ENCODE data around the gene CASK.

GRCh38 chrX:41472231-41472815 lies 451.0 kb downstream of the CASK start:
- TF ChIP-seq POLR2A (IDR thresholded peaks at IDR 0.05): no peak
- TF ChIP-seq, protein P1, sequence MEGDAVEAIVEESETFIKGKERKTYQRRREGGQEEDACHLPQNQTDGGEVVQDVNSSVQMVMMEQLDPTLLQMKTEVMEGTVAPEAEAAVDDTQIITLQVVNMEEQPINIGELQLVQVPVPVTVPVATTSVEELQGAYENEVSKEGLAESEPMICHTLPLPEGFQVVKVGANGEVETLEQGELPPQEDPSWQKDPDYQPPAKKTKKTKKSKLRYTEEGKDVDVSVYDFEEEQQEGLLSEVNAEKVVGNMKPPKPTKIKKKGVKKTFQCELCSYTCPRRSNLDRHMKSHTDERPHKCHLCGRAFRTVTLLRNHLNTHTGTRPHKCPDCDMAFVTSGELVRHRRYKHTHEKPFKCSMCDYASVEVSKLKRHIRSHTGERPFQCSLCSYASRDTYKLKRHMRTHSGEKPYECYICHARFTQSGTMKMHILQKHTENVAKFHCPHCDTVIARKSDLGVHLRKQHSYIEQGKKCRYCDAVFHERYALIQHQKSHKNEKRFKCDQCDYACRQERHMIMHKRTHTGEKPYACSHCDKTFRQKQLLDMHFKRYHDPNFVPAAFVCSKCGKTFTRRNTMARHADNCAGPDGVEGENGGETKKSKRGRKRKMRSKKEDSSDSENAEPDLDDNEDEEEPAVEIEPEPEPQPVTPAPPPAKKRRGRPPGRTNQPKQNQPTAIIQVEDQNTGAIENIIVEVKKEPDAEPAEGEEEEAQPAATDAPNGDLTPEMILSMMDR (IDR thresholded peaks at IDR 0.05): no peak

Measured in right lobe of liver (tissue), 4 donors.